Right atrium auricular region (tissue), 2 donors: ENCODE results near the gene RRH. TPM values are rescaled to one million over a fixed set of nuclear protein-coding genes. Genes with fewer than 3 reads are reported as not detected.

ENCODE experiments used
- DNase-seq: peaks from one replicate; pipeline ENCODE4 v3.0.0-alpha.2; 2019; ENCODE audit warnings: low spot score
- H3K27ac ChIP-seq, 2 donors: fragments of 200-600 bp; sonication (generic); 1 replicate in 1 of 2; 2 replicates in 1 of 2; pipeline ENCODE4 v1.5.1; 2016 to 2019
- H3K27me3 ChIP-seq, 2 donors: fragments of 200-600 bp; sonication (generic); one replicate each; pipeline versions ENCODE4 v1.5.1 to v1.6.0; 2017 to 2019
- H3K36me3 ChIP-seq: fragments of 200-600 bp; sonication (generic); one replicate; pipeline ENCODE4 v1.5.1; 2016
- H3K4me1 ChIP-seq, 2 donors: fragments of 200-600 bp; sonication (generic); one replicate each; pipeline versions ENCODE4 v1.5.1 to v1.6.0; 2017 to 2019
- H3K4me3 ChIP-seq, 2 donors: fragments of 200-600 bp; sonication (generic); 1 replicate in 1 of 2; 2 replicates in 1 of 2; pipeline ENCODE4 v1.5.1; 2017 to 2019; ENCODE audit warnings: mild to moderate bottlenecking in 1 of 2, moderate library complexity in 1 of 2
- H3K9me3 ChIP-seq, 2 donors: fragments of 200-600 bp; sonication (generic); one replicate each; pipeline ENCODE4 v1.5.1; 2019
- total RNA-seq, 2 donors: library from RNA; depleted of rRNA; stranded (reverse); fragments of >200 nt; gene quantifications; one replicate each; pipeline ENCODE4 v1.1.0, GENCODE V29; 2016
- TF ChIP-seq, protein P1 (sequence below), 2 donors: fragments of 200-600 bp; sonication (generic); IDR thresholded peaks; one replicate each; pipeline ENCODE4 v1.5.1; 2019; ENCODE audit warnings: antibody characterized with exemption in 2 of 2

RRH gene
- total RNA-seq, 2 donors from 2014 or later = not detected

DNA sequence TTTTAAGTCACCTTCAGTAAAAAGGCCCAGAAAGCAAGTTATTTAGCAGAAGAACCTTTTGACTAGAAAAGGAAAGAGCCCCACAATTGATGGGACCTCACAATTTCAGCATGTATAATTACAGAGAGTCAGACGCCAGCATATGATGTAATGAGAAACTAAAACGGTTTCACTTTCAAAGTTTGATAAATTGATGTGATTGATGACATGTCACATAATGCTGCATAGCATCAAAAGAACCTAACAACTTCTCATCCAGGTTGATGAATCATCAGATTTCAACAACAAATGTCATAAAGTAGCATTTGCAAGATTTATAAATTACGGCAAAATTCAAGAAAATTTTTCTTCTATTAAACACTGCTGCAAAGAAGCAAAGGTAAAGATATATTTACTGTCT is 16.1 kb upstream of the RRH start:
- no peaks in the 10 kb centered on the region for H3K9me3 ChIP-seq
- H3K27me3 ChIP-seq = no peaks in the 10 kb centered on the region
- TF ChIP-seq, protein P1, sequence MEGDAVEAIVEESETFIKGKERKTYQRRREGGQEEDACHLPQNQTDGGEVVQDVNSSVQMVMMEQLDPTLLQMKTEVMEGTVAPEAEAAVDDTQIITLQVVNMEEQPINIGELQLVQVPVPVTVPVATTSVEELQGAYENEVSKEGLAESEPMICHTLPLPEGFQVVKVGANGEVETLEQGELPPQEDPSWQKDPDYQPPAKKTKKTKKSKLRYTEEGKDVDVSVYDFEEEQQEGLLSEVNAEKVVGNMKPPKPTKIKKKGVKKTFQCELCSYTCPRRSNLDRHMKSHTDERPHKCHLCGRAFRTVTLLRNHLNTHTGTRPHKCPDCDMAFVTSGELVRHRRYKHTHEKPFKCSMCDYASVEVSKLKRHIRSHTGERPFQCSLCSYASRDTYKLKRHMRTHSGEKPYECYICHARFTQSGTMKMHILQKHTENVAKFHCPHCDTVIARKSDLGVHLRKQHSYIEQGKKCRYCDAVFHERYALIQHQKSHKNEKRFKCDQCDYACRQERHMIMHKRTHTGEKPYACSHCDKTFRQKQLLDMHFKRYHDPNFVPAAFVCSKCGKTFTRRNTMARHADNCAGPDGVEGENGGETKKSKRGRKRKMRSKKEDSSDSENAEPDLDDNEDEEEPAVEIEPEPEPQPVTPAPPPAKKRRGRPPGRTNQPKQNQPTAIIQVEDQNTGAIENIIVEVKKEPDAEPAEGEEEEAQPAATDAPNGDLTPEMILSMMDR (IDR thresholded peaks at IDR 0.05) = no peak
- no peaks in the 10 kb centered on the region for H3K36me3 ChIP-seq
- no peak overlapping the region for H3K27ac ChIP-seq
- DNase-seq = no peak
- H3K4me1 ChIP-seq = peaks cover 0 to 9% of the 10 kb centered on the region in 2 donors
- H3K4me3 ChIP-seq = no peak overlapping the region

DNA sequence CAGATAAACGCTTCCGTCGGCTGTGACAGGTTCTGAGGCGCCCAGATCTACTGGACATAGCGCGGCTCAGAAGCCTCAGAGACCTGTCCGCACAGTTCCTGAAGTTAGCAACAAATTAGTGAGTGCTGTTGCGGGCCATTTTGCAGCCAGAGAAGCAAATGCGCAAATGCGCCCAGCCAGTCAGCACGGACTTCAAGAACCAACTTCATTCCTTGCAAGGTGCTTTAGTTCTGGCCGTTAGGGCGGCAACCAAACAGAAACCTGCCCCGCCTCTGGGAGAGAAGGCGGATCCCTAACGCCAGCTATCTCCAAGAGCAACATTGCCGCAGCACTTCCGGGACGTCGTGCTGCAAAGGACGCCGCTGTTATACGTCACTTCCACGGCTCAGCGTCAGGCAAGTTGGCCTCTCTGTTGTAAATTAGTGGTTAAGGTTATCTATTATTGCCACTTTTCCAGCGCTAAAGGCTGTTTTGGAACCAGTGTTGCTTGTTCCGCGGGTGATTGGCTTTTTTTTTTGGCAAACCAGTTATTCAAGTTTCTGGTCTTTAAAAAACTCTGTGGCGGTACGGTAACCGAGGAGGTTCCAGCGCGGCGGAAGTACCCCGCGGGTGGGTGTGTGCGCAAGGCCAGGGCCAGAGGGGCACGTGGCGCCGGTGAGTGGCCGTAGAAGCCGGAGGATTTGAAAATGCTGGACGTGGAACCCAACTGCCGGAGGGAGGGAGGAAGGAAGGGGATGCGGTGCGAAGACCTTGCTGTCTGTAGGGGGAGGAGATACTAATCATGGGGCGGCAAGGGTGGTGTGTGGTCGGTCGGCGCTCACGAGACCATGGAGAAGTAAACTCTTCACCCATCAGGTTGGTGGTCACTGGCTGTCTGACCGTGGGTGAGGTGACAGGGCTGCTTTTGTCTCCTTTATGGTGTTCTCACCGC is 12.4 kb upstream of the RRH start, which contains the start of gene GAR1:
TSS of gene GAR1 (plus strand) at position 612 of the 931 bp plus-strand sequence. CDS start 403 bp downstream, outside the sequence.
- Histone ChIP-seq H3K36me3 (peaks cover 13% of the 10 kb centered on the region), H3K4me1 (peaks cover 0 to 14% of the 10 kb centered on the region in 2 donors), H3K4me3 (peak within 1 kb of the TSS; percentile 75 to 84), H3K27ac (peak within 1 kb of the TSS; percentile 84 to 86), H3K9me3 (no peaks in the 10 kb centered on the region), H3K27me3 (no peaks in the 10 kb centered on the region)
- peak; percentile 94 for DNase-seq
- TF ChIP-seq, protein P1 (IDR thresholded peaks at IDR 0.05) = peak in 1 of 2 donors; percentile 5

DNA sequence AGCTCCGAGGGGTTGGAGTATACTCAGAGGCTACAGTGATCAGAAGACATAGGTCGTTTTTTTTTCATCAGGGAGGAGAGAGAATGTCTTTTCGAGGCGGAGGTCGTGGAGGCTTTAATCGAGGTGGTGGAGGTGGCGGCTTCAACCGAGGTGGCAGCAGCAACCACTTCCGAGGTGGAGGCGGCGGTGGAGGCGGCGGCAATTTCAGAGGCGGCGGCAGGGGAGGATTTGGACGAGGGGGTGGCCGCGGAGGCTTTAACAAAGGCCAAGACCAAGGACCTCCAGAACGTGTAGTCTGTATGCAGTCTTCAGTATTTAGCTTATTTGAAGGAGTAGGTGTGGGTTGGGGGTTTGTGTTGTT is 11.7 kb upstream of the RRH start:
- TF ChIP-seq, protein P1 (IDR thresholded peaks at IDR 0.05) = no peak
- DNase-seq = no peak
- Histone ChIP-seq H3K27ac (peak overlapping the region; percentile 84 to 86), H3K4me3 (peak overlapping the region; percentile 75 to 84), H3K4me1 (peaks cover 0 to 14% of the 10 kb centered on the region in 2 donors), H3K9me3 (no peaks in the 10 kb centered on the region), H3K27me3 (no peaks in the 10 kb centered on the region), H3K36me3 (peaks cover 13% of the 10 kb centered on the region)

DNA sequence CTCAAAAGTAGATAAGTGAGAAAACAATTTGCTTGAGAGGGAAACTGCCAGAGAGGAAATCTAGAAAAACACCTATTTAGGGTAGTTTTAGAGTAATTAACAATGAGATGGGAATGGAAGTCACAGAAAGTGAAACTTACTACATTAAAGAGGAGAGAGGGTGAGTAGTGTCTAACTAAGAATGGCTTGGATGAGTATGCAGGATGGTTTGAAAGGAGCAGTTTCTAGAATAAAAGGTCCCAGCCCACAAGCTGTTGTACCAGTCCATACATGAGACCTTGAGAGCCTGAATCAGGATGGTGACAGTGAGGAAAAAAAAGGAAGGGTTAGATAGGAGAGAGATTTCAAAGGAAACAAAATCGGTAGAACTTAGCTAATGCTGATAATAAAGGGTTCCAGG is 10.9 kb upstream of the RRH start:
- no peak for DNase-seq
- Histone ChIP-seq H3K4me1 (peaks cover 0 to 14% of the 10 kb centered on the region in 2 donors), H3K9me3 (no peaks in the 10 kb centered on the region), H3K27ac (no peak overlapping the region), H3K27me3 (no peaks in the 10 kb centered on the region), H3K36me3 (peaks cover 13% of the 10 kb centered on the region), H3K4me3 (no peak overlapping the region)
- TF ChIP-seq, protein P1 (IDR thresholded peaks at IDR 0.05) = no peak

DNA sequence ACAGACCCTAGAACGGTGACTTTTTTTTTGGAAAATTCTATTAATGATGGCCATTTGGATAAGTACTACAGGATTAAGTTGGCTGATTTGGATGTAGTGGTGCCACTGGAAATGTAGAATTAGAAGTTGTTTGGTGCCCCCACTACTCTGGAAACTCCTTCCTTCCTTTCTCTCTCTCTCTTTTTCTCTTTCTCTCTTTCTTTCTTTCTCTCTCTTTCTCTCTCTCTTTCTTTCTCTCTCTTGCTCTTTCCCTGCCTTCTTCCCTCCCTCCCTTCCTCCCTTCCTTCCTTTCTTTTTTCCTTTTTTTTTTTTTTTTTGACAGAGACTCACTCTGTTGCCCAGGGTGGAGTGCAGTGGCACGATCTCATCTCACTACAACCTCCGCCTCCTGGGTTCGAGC is 9.5 kb upstream of the RRH start:
- no peaks in the 10 kb centered on the region for H3K9me3 ChIP-seq
- H3K27me3 ChIP-seq = no peaks in the 10 kb centered on the region
- DNase-seq = no peak
- H3K4me3 ChIP-seq = no peak overlapping the region
- TF ChIP-seq, protein P1 (IDR thresholded peaks at IDR 0.05) = no peak
- peaks cover 0 to 14% of the 10 kb centered on the region in 2 donors for H3K4me1 ChIP-seq
- peaks cover 24% of the 10 kb centered on the region for H3K36me3 ChIP-seq
- H3K27ac ChIP-seq = no peak overlapping the region
